Liver (tissue), 3 donors: ENCODE results near the gene GGA1.

Source experiments
- EGR1 ChIP-seq, 2 donors: IDR thresholded peaks; 2 replicates each; pipeline ENCODE4 v1.6.1; 2016 to 2018; ENCODE audit warnings: antibody characterized with exemption in 2 of 2, low read depth in 2 of 2
- FOXA1 ChIP-seq: IDR thresholded peaks from 2 replicates; pipeline ENCODE4 v1.6.1; 2016; ENCODE audit warnings: antibody characterized with exemption
- GABPA ChIP-seq, 2 donors: IDR thresholded peaks in 1 of 2; conservative IDR thresholded peaks in 1 of 2; 2 replicates each; pipeline ENCODE4 v1.6.1; 2016; ENCODE audit warnings: antibody characterized with exemption in 2 of 2, mild to moderate bottlenecking in 1 of 2, moderate library complexity in 1 of 2
- RAD21 ChIP-seq, 2 donors: IDR thresholded peaks; 2 replicates each; pipeline ENCODE4 v1.6.1; 2016; ENCODE audit warnings: antibody characterized with exemption in 2 of 2, mild to moderate bottlenecking in 2 of 2
- SP1 ChIP-seq: IDR thresholded peaks from 2 replicates; pipeline ENCODE4 v1.6.1; 2018; ENCODE audit warnings: antibody characterized with exemption, mild to moderate bottlenecking
- TAF1 ChIP-seq: conservative IDR thresholded peaks from 2 replicates; pipeline ENCODE4 v1.6.1; 2016; ENCODE audit warnings: antibody characterized with exemption, mild to moderate bottlenecking
- YY1 ChIP-seq: IDR thresholded peaks from 2 replicates; pipeline ENCODE4 v1.6.1; 2016; ENCODE audit warnings: antibody characterized with exemption, mild to moderate bottlenecking
- TF ChIP-seq, protein P1 (sequence below): fragments of 150-350 bp; IDR thresholded peaks from 2 replicates; pipeline ENCODE4 v1.5.1; 2017; ENCODE audit warnings: improper control_type of control experiment, low read depth, low read length; ENCODE audit not compliant: missing input control
- TF ChIP-seq, protein P2 (sequence below): IDR thresholded peaks from 2 replicates; pipeline ENCODE4 v1.6.1; 2016; ENCODE audit warnings: antibody characterized with exemption
- TF ChIP-seq, protein P3 (sequence below): IDR thresholded peaks from 2 replicates; pipeline ENCODE4 v1.6.1; 2016; ENCODE audit warnings: antibody characterized with exemption, mild to moderate bottlenecking
- TF ChIP-seq, protein P4 (sequence below): IDR thresholded peaks from 2 replicates; pipeline ENCODE4 v1.6.1; 2016; ENCODE audit warnings: antibody characterized with exemption
- TF ChIP-seq, protein P5 (sequence below): IDR thresholded peaks from 2 replicates; pipeline ENCODE4 v1.6.1; 2016; ENCODE audit warnings: antibody characterized with exemption
- donor health status: healthy.
- donor health status: healthy.

DNA sequence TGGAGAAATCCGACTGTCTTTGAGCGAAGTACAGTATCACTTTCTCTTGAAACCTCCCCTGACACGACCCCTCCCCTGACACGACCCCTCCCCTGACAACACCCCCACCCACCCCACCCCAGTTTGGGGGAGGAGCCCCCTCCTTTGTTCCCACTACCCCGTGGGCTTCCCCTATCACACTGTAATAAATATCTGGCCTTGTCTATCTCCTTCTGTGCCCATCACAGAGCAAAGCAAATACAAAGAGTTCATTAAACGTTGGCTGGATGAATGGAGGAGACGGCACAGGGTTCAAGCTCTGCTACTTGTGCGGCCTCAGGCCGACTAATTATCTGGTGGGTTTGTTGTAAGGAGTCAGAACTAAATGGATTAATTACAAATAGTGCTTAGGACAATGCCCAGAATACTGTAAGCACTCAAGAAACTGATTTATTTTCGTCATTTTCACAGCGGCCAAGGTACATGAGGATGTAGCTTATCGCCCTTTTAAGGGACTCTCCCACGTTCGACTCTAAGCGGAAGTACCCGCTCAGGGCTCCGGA is 628 bp upstream of the GGA1 start:
- TF ChIP-seq YY1 = no peak
- no peak for TF ChIP-seq RAD21 (IDR thresholded peaks at IDR 0.05)
- TF ChIP-seq, protein P1, sequence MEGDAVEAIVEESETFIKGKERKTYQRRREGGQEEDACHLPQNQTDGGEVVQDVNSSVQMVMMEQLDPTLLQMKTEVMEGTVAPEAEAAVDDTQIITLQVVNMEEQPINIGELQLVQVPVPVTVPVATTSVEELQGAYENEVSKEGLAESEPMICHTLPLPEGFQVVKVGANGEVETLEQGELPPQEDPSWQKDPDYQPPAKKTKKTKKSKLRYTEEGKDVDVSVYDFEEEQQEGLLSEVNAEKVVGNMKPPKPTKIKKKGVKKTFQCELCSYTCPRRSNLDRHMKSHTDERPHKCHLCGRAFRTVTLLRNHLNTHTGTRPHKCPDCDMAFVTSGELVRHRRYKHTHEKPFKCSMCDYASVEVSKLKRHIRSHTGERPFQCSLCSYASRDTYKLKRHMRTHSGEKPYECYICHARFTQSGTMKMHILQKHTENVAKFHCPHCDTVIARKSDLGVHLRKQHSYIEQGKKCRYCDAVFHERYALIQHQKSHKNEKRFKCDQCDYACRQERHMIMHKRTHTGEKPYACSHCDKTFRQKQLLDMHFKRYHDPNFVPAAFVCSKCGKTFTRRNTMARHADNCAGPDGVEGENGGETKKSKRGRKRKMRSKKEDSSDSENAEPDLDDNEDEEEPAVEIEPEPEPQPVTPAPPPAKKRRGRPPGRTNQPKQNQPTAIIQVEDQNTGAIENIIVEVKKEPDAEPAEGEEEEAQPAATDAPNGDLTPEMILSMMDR = no peak
- TF ChIP-seq GABPA (IDR thresholded peaks at IDR 0.05 in 1 of 2, conservative IDR thresholded peaks at IDR 0.05 in 1 of 2) = no peak
- TF ChIP-seq SP1 = no peak
- TF ChIP-seq, protein P2, sequence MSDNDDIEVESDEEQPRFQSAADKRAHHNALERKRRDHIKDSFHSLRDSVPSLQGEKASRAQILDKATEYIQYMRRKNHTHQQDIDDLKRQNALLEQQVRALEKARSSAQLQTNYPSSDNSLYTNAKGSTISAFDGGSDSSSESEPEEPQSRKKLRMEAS = no peak
- TF ChIP-seq TAF1 = no peak
- TF ChIP-seq, protein P3, sequence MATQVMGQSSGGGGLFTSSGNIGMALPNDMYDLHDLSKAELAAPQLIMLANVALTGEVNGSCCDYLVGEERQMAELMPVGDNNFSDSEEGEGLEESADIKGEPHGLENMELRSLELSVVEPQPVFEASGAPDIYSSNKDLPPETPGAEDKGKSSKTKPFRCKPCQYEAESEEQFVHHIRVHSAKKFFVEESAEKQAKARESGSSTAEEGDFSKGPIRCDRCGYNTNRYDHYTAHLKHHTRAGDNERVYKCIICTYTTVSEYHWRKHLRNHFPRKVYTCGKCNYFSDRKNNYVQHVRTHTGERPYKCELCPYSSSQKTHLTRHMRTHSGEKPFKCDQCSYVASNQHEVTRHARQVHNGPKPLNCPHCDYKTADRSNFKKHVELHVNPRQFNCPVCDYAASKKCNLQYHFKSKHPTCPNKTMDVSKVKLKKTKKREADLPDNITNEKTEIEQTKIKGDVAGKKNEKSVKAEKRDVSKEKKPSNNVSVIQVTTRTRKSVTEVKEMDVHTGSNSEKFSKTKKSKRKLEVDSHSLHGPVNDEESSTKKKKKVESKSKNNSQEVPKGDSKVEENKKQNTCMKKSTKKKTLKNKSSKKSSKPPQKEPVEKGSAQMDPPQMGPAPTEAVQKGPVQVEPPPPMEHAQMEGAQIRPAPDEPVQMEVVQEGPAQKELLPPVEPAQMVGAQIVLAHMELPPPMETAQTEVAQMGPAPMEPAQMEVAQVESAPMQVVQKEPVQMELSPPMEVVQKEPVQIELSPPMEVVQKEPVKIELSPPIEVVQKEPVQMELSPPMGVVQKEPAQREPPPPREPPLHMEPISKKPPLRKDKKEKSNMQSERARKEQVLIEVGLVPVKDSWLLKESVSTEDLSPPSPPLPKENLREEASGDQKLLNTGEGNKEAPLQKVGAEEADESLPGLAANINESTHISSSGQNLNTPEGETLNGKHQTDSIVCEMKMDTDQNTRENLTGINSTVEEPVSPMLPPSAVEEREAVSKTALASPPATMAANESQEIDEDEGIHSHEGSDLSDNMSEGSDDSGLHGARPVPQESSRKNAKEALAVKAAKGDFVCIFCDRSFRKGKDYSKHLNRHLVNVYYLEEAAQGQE = no peak
- TF ChIP-seq, protein P4, sequence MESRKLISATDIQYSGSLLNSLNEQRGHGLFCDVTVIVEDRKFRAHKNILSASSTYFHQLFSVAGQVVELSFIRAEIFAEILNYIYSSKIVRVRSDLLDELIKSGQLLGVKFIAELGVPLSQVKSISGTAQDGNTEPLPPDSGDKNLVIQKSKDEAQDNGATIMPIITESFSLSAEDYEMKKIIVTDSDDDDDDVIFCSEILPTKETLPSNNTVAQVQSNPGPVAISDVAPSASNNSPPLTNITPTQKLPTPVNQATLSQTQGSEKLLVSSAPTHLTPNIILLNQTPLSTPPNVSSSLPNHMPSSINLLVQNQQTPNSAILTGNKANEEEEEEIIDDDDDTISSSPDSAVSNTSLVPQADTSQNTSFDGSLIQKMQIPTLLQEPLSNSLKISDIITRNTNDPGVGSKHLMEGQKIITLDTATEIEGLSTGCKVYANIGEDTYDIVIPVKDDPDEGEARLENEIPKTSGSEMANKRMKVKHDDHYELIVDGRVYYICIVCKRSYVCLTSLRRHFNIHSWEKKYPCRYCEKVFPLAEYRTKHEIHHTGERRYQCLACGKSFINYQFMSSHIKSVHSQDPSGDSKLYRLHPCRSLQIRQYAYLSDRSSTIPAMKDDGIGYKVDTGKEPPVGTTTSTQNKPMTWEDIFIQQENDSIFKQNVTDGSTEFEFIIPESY = no peak
- TF ChIP-seq EGR1 (IDR thresholded peaks at IDR 0.05; ENCODE audit: low read depth in 2 of 2) = peak in 1 of 2 donors; percentile 50
- TF ChIP-seq, protein P5, sequence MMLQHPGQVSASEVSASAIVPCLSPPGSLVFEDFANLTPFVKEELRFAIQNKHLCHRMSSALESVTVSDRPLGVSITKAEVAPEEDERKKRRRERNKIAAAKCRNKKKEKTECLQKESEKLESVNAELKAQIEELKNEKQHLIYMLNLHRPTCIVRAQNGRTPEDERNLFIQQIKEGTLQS = peak; percentile 39
- TF ChIP-seq FOXA1 = no peak
